HUDEP-2 (cell line): ENCODE results near the gene EZH1.
"Not testable (repeated sequence)": the region's sequence is repeated elsewhere in the genome, so short reads cannot be mapped to it uniquely, and the experiment has no call there.

Experiments
- DNase-seq, 76 experiments: peaks; one replicate each; lab custom pipeline; 2025; ENCODE audit not compliant: unreplicated experiment in 76 of 76; lab: John Stamatoyannopoulos, UW

Gene EZH1

GRCh38 chr17:42773290-42774035 lies 28.6 kb upstream of the EZH1 start, which contains the start of gene VPS25:
TSS of gene VPS25 (plus strand) at chr17:42773449. CDS start at chr17:42773476, 27 bp downstream.
- peak in 73 of 76 experiments; percentile 15 to 85 (median 63) for DNase-seq

DNA sequence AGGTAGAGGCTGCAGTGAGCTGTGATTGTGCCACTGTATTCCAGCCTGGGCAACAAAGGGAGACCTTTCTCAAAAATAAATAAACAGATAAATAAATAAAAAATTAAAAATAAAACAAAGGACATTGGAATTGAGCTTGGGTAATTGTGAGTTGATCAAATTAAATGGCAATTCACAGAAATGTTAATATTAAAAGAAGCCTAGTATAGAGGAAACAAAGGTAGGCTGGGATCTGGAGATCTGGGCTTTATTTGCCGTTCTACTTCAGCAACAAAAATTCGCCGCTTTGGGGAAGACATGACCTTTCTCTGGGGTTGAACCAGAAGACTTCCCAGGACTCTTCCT lies 28.1 kb upstream of the EZH1 start:
- DNase-seq, result no peak

- DNase-seq, result not testable (repeated sequence)
Measured at GRCh38 chr17:42769964-42770363, 25.1 kb upstream of the EZH1 start.

DNA sequence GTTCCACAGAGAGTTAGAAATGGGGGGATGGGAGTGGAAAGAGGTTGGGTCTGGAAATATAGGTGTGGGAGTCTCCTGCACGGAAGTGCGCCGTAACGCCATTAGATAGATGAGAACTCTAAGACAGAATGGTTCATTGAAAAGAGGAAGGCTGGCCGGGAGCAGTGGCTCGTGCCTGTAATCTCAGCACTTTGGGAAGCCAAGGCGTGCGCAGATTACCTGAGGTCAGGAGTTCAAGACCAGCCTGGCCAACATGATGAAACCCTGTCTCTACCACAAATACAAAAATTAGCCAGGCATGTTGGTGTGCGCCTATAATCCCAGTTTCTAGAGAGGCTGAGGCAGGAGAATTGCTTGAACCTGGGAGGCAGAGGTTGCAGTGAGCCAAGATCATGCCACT lies 23.2 kb upstream of the EZH1 start:
- not testable (repeated sequence) for DNase-seq

GRCh38 chr17:42767512-42767911 lies 22.7 kb upstream of the EZH1 start:
- no peak for DNase-seq

DNA sequence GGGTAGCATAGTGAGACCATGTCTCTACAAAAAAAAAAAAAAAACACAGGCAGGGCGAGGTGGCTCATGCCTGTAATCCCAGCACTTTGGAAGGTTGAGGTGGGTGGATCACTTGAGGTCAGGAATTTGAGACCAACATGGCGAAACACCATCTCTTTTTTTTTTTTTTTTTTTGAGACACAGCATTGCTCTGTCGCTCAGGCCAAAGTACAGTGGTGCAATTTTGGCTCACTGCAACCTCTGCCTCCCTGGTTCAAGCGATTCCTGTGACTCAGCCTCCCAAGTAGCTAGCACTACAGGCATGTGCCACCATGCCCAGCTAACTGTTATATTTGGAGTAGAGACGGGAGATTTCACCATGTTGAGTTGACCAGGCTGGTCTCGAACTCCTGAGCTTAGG lies 21.3 kb upstream of the EZH1 start:
- DNase-seq, result no peak

- no peak for DNase-seq
Measured at GRCh38 chr17:42761638-42762037, 16.8 kb upstream of the EZH1 start.

DNA sequence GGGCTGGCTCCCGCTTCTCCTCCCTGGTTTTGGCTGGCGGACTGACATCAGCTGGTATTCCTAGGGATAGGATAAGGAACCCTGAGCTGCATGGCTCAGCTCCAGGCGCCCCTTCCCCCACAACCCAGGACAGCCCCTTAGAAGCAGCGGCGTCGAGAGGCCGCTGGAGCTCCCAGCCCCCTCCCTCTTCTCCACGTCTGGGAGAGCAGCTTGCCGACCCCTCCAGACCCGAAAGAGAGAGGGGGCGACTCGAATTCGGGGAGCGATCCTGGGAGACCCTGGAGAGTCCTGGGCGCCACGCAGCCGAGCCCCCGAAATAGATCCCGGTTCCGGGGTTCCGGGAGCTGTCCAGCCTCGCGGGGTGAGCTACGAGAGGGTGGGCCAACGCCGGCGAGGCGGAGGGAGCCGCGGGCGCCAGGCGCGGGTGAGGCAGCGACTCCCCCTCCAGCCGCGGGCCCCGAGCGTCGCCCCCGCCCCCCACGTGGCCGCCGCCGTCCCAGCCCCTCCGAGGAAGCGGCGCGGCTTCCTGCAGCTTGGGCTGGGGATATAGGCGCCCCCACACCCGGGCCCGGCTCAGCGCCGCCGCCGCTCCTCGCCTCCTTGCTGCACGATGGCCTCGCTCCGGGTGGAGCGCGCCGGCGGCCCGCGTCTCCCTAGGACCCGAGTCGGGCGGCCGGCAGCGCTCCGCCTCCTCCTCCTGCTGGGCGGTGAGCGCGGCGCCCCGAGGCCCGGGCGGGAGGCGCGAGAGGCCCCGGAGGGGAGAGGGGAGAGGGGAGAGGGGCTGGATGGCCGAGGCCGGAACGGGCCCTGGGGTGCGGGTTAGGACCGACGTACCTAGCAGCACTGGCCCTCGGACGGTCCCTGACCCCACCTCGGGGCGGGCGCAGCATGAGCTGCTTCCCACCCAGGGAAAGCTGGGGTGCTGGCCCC lies 16.1 kb upstream of the EZH1 start, which contains the start of gene RAMP2:
RAMP2 (plus strand) TSS at position 576 of the 930 bp plus-strand sequence; CDS start at position 611, 35 bp downstream.
- DNase-seq, result peak in 5 of 76 experiments; percentile 6 to 20 (median 10)

DNA sequence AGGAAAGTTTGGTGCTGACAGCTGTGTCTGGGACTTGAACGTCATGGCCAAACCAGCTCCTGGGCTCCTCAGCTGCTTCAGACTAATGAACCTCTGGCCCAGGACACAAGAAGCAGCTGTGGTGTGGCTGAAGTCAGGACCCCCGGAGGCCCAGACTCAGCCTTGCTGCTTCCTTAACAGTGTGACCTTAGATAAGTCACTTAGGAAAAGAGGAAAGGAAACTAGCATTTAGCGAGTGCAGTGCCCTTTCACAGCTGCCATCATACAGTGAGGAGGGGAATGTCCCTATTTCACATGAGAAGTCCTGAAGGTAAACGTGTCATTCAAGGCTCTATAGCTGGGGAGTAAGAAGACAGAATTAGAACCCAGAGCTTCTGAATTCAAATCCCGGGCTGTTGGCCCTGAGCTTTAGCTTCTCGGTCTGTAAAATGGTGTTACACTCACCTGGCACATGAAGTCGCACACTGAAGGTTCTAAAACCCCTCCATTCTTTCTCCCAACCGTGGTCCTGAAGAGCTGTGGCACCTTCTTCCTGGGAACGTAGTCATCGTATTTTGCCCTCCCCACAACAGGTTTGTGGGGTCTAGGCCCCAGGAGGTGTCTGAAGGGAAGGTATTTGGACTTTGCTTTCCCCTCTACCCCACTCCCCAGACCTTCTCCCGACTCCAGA lies 15.3 kb upstream of the EZH1 start:
- DNase-seq, result no peak

- DNase-seq, result no peak
Measured at GRCh38 chr17:42754782-42755181, 9.9 kb upstream of the EZH1 start.

GRCh38 chr17:42751628-42752027 lies 6.8 kb upstream of the EZH1 start:
- DNase-seq, result peak in 36 of 76 experiments; percentile 1 to 66 (median 22)

DNA sequence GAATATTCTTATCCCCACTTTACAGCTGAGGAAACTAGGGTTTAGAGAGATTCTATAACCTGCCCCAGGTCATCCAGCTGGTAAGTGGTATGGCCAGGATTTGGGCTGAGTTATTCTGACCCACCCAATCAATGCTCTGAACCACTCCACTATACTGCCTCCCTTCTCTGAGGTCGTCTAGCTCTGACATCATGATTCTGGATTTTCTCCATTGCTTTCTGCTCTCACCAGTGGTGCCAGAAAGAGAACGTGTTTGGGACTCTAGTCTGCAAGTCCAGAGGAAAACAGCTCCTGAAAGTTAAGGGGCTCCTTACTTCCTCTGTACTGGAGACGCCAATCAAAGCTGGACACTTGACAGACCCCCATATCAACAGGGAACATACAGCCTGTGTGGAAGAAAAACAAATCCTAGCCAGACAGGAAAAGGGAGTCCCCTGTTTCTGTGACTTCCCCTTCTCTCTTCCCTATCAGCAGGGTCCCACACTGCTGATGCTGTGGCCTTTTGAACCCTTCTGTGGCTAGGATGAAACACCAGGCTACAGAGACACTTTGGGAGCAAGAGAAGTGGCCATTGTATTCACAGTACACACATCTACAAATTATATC lies 6.0 kb upstream of the EZH1 start:
- peak in 1 of 76 experiments; percentile 2 for DNase-seq

GRCh38 chr17:42748908-42749798 lies 4.3 kb upstream of the EZH1 start:
- no peak for DNase-seq

DNA sequence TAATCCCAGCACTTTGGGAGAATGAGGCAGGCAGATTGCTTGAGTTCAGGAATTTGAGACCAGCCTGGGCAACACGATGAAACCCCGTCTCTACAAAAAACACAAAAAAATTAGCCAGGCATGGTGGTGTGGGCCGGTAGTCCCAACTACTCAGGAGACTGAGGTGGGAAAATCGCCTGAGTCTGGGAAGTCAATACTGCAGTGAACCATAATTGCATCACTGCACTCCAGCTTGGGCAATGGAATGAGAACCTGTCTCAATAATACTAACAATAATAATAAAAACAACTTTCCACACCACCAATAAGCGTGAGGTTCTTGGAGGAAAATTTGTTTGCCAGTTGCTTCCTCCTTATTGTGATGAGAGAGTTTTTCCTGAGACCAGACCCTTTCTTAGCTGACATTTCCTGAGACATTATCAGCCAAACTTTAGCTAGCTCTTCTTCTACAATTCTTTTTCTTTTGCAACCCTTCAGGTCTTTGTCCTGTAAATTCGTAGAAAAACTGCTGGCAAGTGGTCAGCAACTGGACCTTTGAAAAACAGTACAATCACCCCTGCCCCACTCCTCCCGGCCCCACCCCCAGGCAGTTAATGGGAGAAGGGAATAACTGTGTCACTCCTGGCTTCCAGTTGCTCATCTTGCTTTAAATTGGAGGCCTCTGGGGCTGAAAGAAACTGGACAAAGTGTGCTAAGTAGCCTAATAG lies 3.5 kb upstream of the EZH1 start:
- DNase-seq, result no peak

GRCh38 chr17:42744283-42744805 lies 496 bp downstream of the EZH1 start:
- DNase-seq, result peak in 70 of 76 experiments; percentile 6 to 76 (median 58)

DNA sequence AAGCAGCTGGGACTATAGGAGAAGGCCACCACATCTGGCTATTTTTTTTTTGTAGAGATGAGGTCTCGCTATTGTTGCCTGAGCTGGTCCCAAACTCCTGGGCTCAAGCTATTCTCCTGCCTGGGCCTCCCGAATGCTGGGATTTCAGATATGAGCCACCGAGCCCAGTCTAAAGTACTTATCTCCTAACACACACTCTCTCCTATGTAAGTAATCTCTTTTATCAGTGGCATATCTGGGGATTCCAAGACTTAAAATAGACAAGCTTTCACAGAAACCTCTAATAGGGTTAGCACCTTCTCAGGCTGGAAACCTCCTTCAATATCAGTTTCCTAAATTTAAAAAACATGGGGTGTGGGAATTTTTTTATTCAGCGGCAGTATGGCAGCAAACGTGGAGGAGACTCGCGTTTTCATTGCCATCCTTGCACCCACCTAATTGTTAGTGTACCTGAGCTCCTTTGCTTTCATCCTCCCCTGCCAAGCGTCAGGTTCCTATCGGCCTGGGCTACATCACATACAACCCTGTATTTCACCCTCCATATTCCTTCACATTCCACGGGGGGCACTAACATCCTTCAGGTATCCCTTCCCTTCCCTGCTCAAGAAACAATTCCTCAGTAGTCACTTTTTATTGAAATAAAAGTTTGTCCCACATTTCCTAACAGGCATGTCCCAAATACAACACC lies 1.1 kb downstream of the EZH1 start:
- peak in 44 of 76 experiments; percentile 2 to 69 (median 30) for DNase-seq

DNA sequence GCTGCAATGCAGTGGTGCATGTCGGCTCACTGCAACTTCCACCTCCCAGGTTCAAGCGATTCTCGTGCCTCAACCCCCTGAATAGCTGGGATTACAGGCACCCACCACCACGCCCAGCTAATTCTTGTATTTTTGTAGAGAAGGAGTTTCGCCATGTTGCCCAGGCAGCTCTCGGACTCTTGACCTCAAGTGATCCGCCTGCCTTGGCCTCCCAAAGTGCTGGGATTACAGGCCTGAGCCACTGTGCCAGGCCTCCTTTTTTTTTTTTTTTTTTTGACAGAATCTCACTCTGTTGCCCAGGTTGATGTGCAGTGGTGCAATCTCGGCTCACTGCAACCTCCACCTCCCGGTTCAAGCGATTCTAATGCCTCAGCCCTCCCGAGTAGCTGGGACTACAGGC lies 1.9 kb downstream of the EZH1 start:
- DNase-seq, result not testable (repeated sequence)

GRCh38 chr17:42740699-42741098 lies 4.1 kb downstream of the EZH1 start:
- peak in 1 of 76 experiments; percentile 7 for DNase-seq
